PFSK-1 (cell line): ENCODE results near the gene FGD3.

Source experiments
- POLR2AphosphoS5 ChIP-seq: IDR thresholded peaks from 2 replicates; pipeline ENCODE4 v1.6.1; 2012; ENCODE audit warnings: low read depth, mild to moderate bottlenecking, control low read depth, low read length, moderate library complexity
- REST ChIP-seq, 2 experiments: IDR thresholded peaks; 2 replicates each; pipeline versions ENCODE4 v1.6.1 to v1.8.0; 2011 to 2012; ENCODE audit warnings: low read depth in 2 of 2, low read length in 2 of 2, control low read depth in 1 of 2, inconsistent platforms in 1 of 2, mild to moderate bottlenecking in 1 of 2, moderate library complexity in 1 of 2; ENCODE audit not compliant: insufficient read depth in 1 of 2

GRCh38 chr9:92954049-92954861 lies 6.9 kb downstream of the FGD3 start:
- TF ChIP-seq POLR2AphosphoS5 (no peak), REST (IDR thresholded peaks at IDR 0.05; ENCODE audit: insufficient read depth in 1 of 2, low read depth in 2 of 2, low read length in 2 of 2) (no peak)
